Stimulated activated CD4-positive, alpha-beta T cell treated with anti-CD3 and anti-CD28 coated beads, Interleukin-1b, Interleukin-23, amount 100 ng/mL, for 48 hours (primary cell): Measurements from ENCODE around the gene U2SURP.

Source experiments
- DNase-seq: peaks from one replicate; pipeline ENCODE4 v3.0.0-alpha.2; 2020

Gene U2SURP

DNA sequence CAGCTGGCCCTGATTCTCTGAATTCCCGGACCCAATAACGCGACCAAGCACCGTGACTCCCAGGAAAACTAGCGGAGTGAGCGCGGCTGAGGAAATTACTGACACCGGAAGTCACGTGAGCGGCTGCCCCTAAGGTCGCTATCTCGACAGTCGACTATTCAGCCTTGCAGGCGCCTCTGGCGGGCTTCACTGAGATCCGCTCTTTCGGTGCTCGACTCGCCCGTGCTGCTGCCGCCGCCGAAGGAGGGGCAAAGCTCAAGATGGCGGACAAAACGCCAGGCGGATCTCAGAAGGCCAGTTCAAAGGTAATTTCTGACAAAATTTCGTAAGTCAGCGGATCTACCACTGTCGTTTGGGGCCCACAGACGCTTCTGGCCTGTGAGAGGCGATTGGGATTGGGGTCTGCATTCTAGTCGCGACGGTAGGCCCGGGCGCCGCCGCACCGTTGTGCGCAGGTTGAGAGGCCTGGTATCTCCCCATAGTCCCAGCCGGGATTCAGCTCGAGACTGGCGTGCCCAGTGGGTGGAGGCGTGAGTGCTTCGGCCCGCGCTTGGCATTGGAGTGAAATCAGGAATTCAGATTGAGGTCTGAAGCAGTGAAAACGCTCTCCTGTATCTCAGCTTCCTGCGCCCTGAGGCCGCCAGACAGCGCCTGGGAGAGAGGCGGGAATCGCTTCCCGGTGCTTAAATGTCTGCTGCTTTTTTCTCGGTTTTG, at the start of gene U2SURP:
U2SURP (plus strand) TSS at position 202 of the 714 bp plus-strand sequence; CDS start at position 261, 59 bp downstream.
- DNase-seq: peak; percentile 93

DNA sequence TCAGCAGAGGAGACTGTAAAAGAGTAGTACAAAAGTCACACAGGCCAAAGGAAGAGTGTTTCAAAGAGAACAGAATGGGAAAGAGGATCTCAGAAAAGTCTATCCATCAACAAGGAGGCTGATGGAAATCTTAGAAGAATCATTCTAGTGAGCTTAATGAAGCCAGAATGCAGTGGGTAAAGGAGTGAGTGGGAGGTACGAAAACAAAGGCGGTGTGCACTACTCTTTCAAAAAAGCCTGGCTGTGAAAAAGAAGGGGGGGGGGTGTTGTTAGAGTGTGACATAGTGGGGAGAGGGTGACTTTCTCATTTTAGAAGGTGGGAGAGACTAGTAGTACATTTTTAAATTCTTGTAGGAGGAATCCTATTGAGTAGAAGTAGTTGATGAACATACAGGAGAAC, 49.6 kb upstream of the U2SURP start:
- DNase-seq: no peak

DNA sequence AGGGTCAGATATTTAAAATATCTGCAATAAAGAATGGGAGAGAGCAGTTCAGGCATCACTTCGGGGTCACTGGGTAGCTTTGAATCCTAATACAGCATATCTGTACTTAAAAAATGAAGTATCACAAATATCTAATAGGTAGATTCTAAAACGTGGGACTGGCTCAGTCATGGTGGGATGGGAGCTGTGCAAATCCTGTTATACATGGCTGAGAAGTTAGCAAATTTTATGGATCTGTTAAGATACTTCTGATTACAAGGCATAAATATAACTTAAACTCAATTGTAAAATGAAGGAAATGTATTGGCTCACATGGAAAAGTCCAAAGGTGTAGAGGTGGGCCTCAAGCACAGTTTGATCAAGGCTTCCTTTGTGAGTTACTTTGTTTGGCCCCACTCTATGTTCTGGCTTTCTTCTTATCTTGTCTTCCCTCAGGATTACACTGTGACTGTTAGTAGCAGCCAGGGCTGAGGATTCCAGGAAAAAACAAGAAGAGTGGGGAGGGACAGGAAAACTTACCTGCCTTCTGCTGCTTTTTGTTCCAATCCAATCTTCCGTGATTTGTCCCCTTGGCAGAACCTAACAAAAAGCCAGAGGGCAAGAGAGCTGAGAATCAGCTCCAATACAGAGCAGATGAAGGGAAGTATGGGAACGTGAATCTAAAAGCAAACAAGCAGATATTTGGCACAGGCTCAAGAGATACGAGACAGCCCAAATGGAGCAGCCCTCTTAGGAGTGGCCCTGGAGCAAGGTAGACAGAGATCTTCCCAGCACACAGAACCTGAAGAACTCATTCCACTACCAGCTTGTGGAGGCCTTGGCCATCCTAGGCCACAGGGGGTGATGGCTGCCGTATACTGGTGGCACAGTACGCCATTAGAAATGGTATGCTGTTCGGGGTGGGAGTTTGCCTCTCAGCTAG, 48.8 kb upstream of the U2SURP start:
- no peak for DNase-seq

DNA sequence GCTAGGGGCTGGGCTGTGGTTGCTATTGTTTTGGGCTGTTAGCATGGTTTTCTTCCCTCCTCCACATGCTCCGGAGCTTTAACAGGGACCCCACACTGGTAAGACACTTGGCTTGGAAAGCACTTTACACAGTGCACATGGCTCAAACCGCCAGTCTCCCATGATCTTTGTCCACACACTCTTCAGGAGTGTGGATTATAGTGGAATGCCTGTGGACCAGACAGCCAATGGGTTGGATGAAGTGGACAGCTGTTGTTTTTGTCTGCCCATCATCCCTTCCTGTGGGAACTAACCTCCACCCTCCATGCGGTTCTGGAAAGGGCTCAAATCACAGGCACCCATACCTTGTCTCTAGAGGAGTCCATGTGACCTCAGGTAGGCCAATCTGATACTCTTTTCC, 47.9 kb upstream of the U2SURP start:
- DNase-seq: no peak

DNA sequence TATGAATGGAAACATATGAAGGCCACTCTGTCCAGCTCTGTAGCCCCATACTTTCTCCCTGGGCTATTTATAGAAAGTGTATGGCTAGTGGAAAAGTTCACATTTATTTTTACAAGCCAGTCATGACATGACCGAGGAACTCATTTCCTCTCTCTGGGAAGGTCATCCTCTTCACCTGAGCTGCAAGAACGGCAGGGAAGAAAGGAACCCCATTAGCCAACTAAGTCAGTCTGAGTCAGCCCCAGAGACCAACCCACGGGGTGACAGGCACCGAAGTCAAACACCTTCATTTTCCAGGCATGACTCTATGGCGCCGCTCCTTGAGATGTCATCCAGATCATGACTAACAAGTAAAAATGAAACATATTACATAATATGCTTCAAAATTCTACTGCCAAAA, 42.7 kb upstream of the U2SURP start:
- peak; percentile 67 for DNase-seq

DNA sequence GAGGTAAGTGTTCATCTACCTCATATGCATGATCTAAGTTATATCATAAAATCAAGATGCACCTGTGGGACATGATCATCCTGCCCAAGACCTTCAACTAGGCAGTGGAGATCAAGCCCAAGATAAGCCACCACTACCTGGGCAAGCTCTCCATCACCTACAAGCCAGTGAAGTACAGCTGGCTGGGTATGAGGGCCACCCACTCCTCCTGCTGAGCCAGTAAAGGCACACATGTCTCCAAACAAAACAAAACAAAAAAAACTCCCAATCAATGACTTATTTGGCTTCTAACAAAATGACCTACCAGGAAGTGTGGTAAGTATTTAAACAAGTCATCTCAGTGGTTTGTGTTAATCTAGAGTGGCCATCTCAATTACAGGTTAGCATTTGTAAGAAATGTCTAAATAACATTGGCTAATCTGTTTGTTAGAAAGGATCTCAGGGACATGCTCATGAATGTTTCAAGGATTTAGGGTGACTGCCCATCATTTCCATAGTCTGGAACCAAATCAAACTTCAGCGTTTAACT, 41.0 kb upstream of the U2SURP start:
- no peak for DNase-seq

DNA sequence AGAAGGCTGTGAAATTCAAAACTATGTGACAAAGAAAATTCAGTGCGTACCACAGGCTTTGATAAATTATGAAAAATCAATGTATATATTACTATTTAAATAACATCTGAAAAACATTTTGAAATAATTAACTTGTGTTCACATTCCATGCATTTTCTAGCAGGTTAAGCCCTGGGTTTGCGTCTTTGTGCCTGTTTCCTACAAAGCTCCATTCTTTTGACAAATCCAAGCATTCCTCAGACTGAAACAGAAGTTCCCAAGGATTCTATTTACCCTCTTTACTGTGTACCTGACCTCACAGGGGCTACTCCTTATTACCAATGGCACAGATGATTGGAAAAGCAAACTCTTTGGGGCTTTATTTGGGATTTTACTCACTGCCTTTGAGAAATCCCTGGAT, 39.8 kb upstream of the U2SURP start:
- no peak for DNase-seq

DNA sequence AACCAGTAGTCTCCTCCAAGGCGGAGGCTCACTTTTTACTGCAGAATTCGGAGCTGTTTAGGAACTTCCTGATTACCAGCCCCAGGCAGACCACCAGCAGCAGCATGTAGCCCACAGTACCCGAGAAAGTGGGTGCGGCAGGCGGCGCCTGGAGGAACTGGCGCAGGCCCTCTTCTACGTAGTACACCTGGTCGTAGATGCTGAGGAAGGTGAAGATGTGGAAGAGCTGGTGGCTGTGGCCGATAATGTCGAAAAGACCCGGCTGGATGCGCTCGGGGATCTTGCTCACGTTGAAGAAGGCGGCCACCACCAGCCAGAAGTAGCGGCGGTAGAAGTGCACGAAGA, 39.2 kb upstream of the U2SURP start:
- DNase-seq: no peak

DNA sequence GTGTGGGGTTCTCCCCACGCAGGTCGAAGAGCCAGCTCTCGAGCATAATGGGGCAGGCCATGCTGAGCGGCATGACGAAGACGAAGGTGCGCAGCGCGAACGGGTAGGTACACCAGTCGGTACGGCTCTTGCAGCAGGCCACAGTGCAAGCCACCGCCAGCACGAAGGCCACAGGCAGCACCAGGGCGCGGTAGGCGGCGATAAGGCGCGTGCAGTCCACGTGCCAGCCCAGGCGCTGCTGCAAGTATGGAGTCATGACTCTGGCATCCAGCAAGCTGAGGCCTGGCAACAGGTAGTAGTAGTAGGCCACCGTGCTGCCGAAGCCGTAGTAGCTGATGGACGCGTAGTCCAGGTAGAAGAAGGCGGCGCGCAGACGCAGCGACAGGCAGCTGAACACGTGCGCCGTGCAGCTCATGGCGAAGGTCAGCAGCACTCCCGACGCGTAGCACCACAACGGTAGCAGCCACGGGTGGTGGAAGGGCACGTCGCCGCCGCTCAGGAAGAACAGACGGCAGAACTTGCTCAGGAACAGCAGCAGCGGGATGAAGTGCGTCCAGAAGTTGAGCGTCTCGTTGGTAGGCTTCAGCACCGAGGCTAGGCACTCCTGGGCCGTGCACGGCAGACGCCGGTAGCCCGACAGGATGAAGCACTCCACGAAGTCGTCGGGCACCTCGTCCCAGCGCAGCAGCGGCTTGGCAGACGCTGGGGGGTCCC, 38.7 kb upstream of the U2SURP start:
- no peak for DNase-seq

DNA sequence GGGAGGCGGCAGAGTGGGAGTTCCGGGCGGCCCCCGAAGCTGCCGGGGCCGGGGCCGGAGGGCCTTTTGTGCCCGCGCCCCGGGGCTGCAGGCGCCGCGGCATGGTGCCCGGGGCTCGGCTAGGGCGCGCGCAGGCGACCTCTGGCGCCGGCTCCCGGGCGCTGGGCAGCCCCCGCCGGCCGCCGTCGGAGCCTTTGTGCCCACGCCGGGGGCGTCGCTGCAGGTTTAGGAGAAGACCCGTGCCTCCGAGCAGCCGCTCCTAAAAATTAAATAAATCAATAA, 38.2 kb upstream of the U2SURP start:
- no peak for DNase-seq

DNA sequence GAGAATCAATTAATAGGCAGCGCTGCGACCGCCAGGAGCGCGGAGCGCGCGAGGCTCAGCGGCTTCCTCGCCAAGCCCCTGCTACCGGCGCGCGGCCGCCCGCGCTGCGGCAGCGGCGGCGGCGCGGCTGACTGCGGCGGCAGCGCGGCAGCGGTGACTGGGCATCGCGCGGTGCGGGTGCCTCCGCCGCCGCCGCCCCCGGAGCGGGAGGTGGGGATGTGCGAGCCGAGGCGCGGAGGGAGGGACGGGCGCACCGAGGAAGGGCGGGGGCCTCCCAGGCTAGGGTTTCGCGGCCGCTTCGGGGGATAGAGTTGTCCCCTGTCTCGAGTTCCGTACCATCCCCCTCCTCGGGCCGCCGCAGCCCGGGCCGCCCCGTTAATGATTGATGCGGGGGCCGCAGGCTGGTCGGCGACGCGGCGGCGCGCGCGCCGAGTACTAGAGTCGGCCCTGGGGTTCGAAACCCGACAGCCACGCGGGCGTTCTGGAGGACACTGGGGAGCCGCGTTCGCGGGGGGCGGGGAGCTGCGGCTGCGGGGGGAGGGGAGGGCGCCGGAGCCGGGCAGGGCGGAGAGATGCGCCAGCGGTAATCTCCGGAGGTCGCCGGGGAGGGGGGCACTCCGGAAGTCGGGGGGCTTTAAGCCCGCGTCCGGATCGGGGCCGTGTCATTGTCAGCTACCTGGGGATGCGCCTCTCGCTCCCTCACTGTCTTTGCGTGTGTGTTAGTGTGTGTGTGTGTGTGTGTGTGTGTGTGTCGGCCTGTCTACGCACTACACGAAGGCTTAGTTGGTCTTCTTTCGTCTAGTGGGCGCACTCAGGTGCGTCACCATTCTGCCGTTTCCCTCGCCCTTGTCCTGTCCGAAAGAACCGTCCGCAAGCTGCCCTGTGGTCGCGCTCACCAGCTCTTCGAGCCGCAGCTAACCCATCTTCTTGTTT, 37.6 kb upstream of the U2SURP start, which contains the start of gene PAQR9:
PAQR9 (minus strand) TSS at position 159 of the 933 bp plus-strand sequence. CDS start 338 bp downstream, outside the sequence.
- no peak for DNase-seq

DNA sequence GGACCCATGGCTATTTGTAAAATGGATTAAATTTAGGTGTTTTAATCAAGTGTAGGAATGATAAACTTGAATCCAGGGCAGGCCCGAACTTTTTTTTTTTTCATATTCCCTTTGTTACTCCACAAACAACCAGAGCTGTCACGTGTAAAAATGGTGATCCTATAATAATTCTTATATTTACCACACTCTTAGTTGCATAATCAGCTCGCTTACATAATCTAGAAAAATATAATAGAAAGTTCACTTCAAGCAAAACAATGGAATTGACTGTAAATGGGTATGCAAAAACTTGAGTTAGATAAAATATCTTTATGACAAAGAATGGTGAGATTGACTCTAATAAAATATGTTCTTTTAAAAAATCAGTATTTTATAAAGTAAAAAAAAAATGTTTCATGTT, 35.8 kb upstream of the U2SURP start:
- DNase-seq: no peak

DNA sequence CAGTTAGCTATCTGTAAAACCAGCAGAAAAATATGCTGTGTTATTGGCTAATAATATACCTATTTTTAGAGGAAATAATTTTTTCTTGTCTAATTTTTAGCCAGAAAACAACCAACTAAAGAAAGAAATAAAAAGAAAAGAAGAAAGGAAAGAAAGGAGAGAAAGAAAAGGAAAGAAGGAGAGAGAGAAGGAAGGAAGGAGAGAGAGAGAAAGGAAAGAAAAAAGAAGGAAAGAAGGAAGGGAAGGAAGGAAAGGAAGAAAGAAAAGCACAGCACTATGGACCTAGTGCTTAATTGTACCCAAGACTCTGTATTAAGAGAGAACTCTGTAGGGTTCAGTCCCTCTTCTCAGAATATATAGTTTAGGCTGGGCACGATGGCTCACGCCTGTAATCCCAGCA, 34.6 kb upstream of the U2SURP start:
- no peak for DNase-seq

DNA sequence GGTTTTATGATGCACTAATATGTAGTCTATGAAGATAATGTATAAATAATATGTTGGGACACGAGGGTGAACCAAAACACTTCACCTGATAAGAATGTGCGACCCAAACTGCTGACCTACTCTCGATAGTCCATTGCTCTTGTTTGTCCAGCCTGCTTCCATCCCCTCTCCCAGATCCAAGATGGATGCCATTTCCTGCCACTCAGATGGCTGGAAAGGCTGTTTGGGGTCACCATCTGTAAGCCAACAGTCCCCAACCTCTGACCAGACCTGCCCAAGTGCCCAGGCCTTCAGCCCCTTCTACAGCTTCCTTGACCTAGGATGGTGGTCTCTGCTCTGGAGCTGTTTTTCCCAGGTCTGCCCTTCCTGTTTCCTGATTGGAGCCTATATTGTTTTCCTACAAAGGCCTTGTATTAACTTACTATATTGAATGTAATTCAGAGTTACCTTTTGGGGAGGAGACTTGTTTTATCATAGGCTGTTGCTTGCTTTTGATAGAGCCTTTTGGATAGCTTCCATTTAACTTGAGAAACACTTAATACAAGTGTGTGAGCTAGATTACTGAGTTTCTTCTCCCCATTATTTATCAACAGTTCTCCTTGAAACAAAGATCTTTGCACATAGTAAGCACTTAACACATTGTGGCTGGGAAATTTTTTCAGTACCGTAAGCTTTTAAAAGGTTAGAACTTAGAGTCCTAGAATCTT, 32.9 kb upstream of the U2SURP start:
- DNase-seq: no peak

DNA sequence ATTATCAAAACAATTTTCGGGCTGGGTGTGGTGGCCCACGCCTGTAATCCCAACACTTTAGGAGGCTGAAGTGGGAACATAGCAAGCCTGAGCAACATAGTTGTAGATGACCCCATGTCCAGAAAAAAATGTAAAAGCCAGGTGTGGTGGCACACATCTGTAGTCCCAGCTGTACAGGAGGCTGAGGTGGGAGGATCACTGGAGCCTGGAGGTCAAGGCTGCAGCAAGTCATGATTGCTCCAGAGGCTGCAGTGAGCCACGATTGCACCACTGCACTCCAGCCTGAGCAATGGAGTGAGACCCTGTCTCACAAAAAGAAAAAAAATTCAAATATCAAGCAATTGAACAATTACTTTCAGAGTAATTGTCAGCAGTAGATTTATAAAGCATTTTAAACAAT, 29.9 kb upstream of the U2SURP start:
- no peak for DNase-seq

DNA sequence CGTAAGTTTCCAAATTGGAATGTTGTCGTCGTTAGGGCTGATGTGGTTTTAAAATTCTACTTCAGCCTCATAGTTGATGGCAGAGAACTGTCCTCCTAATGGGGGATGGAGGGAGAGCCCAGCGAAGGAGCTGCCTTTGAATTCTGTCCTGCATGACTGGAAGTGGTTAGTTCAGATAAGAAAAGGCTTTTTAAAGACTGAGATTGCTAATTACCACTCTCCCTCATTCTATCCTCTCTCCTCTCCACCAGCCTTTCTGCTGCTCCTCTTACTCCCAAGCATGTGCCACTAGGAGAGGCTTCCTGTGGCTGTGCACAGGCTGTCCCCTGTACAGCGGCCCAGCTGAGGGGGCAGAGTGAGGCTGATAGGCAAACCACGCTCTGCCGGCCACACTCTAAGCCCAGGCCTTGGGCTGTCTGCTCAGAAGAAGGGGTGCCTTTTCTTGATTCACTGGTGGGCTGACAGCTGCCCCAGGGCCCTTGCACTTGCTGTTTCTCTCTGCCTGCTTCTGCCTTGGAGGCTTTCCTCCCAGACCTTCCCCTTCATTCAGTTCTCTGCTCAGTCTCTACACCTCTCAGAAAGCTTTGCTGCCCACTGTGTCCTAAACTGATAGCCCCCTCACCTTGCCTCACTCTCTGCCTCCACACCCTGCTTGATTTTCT, 29.1 kb upstream of the U2SURP start:
- DNase-seq: no peak

DNA sequence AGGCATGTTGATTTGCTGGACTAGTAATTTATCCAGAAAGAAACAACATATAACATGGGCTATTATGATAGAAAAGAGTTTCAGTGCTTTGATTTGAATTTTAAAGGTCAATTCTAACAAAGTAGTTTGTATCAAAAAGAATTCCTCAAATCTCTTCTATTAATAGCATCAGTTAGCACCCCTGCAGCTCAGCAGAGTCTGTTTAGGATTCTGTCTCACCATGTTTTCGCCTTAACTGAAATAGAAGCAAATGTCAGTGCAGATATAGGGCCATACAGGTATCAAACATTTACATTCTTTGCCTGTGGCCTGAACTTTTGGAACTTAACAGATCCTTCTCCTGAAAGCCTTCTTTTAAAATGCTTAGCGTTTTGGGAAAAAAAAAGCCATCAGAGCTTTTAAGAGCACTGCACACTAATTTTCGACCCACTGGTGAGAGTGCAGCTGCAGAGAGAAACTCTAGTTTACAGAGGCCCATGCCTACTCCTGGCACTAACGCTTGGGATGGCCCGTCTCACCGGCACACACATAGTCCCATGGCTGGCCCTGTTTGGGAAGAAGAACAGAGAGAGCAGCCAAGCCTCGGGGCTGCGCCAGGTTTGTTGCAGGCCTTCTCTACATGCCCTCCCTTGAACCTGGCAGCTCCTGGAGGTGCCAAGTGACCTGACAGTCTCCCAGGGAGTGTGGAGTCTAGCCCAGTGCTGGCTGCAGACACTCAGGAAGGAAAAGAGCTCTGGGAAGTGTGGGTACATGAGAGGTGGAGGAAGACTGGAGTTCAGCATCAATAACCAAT, 28.0 kb upstream of the U2SURP start:
- DNase-seq: no peak

DNA sequence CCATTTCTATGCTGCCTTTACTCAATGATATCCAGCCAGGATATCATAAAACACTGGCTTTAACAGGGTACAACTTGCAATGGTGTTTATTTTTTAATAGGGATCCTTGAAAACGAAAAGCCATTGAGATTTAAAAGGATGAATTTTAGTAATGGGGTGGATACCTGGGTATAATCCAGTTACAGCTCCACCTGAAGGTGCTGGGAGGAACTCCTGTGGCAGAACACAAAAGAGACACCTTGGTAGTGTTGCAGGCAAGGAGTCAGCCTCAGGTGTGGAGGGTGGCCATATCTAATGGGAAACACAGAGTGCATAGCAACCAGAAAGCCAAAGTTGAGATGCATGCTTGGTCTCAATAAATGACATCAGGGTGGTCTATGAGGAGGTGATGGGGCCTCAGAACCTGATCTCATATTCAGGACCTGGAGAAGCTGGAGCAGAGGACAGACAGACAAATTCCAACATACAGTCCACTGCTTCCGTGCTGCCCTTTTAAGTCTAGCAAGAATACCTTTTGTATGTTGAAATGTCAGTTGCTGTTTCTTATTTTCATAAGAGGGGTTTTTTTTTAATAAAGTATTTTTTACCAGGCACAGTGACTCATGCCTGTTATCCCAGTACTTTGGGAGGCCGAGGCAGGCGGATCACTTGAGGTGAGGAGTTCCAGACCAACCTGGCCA, 25.9 kb upstream of the U2SURP start:
- DNase-seq: no peak

DNA sequence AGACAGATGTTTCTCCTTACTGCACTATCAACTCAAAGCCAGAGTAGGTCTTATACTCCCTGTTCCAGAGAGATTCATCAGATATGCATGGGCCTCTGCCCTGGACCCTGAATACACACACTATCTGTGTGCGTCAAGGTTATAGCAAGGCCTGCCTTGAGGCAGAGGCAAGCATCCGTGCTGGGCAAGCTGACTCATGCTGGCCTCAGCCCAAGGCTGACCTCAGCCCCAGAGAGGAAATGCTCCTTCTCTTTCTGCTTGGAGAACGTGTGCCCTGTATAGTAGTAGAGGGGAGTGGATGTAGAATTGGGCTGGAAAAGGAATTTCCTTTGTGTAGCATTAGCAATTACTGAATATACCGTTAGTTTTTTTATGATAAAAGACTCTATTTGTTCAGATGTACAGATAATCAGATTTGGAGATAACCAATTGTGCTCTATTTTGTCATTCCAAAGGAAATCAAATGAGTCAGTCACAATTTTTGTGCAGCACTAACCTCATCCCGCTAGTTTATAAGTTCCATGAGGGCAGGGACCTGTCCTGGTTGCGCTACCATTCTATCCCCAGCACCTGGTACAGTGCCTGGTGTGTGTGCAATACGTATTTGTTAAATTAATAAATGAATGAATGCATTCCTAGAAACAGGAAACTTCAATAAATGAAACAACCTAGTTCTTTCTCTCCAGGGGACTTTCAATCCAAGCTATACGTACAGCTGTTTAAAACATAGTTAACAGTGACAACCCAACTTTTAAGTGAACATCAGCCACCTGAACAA, 24.6 kb upstream of the U2SURP start:
- DNase-seq: no peak
